Tibial nerve (tissue), 4 donors: ENCODE measurements around the gene ZNFX1.

ENCODE experiments used
- EP300 ChIP-seq, 2 donors: sonication (generic); formaldehyde crosslinking; IDR thresholded peaks; one replicate each; pipeline ENCODE4 v1.6.1; 2017; ENCODE audit warnings: antibody characterized with exemption in 2 of 2, mild to moderate bottlenecking in 1 of 2
- TF ChIP-seq, protein P1 (sequence below), 5 experiments: fragments of 200-600 bp in 3 of 5; fragments of 450-650 bp in 2 of 5; sonication (generic) in 3 of 5; IDR thresholded peaks; one replicate each; pipeline ENCODE4 v1.5.1; 2016 to 2019; ENCODE audit warnings: antibody characterized with exemption in 5 of 5, mild to moderate bottlenecking in 3 of 5, moderate library complexity in 2 of 5

DNA sequence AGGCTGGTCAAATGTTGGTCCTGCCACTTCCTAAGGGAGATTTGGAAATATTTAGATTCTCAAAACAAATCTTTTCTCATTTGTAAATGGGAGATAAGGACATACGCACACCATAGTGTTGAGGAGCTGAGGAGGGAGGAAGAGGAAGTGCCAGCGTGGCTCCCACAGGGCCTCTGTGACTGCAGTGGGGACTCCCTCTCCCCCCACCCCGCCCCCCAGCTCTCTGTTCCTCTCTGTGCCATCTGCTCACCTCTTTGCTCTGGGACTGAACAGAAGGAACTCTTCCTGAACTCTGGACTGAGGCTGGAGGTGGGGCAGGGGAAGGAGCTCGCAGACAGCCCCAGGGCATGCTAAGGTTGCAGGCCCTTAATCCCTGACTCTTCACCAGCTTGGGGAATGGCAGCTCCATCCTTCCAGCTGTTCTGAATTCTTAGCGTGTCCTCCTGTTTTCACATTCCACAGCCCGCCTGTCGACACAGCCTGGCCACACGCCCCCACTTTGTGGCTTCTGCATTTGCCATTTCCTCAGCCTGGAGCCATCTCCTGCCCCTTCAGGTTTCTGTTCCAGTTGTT is 47.2 kb downstream of the ZNFX1 start:
- TF ChIP-seq, protein P1, sequence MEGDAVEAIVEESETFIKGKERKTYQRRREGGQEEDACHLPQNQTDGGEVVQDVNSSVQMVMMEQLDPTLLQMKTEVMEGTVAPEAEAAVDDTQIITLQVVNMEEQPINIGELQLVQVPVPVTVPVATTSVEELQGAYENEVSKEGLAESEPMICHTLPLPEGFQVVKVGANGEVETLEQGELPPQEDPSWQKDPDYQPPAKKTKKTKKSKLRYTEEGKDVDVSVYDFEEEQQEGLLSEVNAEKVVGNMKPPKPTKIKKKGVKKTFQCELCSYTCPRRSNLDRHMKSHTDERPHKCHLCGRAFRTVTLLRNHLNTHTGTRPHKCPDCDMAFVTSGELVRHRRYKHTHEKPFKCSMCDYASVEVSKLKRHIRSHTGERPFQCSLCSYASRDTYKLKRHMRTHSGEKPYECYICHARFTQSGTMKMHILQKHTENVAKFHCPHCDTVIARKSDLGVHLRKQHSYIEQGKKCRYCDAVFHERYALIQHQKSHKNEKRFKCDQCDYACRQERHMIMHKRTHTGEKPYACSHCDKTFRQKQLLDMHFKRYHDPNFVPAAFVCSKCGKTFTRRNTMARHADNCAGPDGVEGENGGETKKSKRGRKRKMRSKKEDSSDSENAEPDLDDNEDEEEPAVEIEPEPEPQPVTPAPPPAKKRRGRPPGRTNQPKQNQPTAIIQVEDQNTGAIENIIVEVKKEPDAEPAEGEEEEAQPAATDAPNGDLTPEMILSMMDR (IDR thresholded peaks at IDR 0.05), result no peak
- no peak for TF ChIP-seq EP300 (IDR thresholded peaks at IDR 0.05)
